MG63 (cell line): ENCODE measurements around the gene ANKRD13B. TPM values are rescaled to one million over a fixed set of nuclear protein-coding genes. Genes with fewer than 3 reads are reported as not detected.

Source experiments
- DNase-seq: peaks from one replicate; pipeline ENCODE4 v3.0.0-alpha.2; 2020
- H3K27me3 ChIP-seq: fragments of 250-450 bp; sonication (Bioruptor Pico); 2 replicates; pipeline ENCODE4 v1.5.1; 2020; ENCODE audit warnings: mild to moderate bottlenecking, moderate library complexity
- H3K36me3 ChIP-seq: fragments of 250-450 bp; sonication (Bioruptor Pico); 2 replicates; pipeline ENCODE4 v1.5.1; 2020; ENCODE audit warnings: mild to moderate bottlenecking, moderate library complexity
- H3K4me3 ChIP-seq: fragments of 250-450 bp; sonication (Bioruptor Pico); 2 replicates; pipeline ENCODE4 v1.5.1; 2020; ENCODE audit warnings: mild to moderate bottlenecking, moderate library complexity
- H3K9me3 ChIP-seq: fragments of 250-450 bp; sonication (Bioruptor Pico); 2 replicates; pipeline ENCODE4 v1.5.1; 2020; ENCODE audit warnings: mild to moderate bottlenecking, moderate library complexity
- total RNA-seq: library from RNA; depleted of rRNA; stranded (reverse); fragments of >200 nt; shearing (Covaris generic); gene quantifications from 2 replicates; pipeline ENCODE4 v1.2.3, GENCODE V29; 2014; ENCODE audit warnings: low replicate concordance

Gene ANKRD13B
- total RNA-seq, 1 experiment from 2014 or later: 12.1 TPM

- Histone ChIP-seq H3K36me3 (peaks cover 73% of the 10 kb centered on the region), H3K4me3 (no peak overlapping the region), H3K27me3 (no peaks in the 10 kb centered on the region), H3K9me3 (no peaks in the 10 kb centered on the region)
- no peak for DNase-seq
These were observed 16.5 kb upstream of the ANKRD13B start for GRCh38 chr17:29576214-29577000.

GRCh38 chr17:29577001-29577370, 15.9 kb upstream of the ANKRD13B start:
- peaks cover 79% of the 10 kb centered on the region for H3K36me3 ChIP-seq
- H3K27me3 ChIP-seq: no peaks in the 10 kb centered on the region
- H3K9me3 ChIP-seq: no peaks in the 10 kb centered on the region
- H3K4me3 ChIP-seq: no peak overlapping the region
- no peak for DNase-seq

GRCh38 chr17:29577385-29578211, 15.3 kb upstream of the ANKRD13B start:
- H3K4me3 ChIP-seq: no peak overlapping the region
- H3K9me3 ChIP-seq: no peaks in the 10 kb centered on the region
- peaks cover 84% of the 10 kb centered on the region for H3K36me3 ChIP-seq
- DNase-seq: peak; percentile 44
- H3K27me3 ChIP-seq: no peaks in the 10 kb centered on the region

- Histone ChIP-seq H3K9me3 (no peaks in the 10 kb centered on the region), H3K4me3 (no peak overlapping the region), H3K36me3 (peaks cover 84% of the 10 kb centered on the region), H3K27me3 (no peaks in the 10 kb centered on the region)
- no peak for DNase-seq
These were observed 14.1 kb upstream of the ANKRD13B start for GRCh38 chr17:29578626-29579485.

DNA sequence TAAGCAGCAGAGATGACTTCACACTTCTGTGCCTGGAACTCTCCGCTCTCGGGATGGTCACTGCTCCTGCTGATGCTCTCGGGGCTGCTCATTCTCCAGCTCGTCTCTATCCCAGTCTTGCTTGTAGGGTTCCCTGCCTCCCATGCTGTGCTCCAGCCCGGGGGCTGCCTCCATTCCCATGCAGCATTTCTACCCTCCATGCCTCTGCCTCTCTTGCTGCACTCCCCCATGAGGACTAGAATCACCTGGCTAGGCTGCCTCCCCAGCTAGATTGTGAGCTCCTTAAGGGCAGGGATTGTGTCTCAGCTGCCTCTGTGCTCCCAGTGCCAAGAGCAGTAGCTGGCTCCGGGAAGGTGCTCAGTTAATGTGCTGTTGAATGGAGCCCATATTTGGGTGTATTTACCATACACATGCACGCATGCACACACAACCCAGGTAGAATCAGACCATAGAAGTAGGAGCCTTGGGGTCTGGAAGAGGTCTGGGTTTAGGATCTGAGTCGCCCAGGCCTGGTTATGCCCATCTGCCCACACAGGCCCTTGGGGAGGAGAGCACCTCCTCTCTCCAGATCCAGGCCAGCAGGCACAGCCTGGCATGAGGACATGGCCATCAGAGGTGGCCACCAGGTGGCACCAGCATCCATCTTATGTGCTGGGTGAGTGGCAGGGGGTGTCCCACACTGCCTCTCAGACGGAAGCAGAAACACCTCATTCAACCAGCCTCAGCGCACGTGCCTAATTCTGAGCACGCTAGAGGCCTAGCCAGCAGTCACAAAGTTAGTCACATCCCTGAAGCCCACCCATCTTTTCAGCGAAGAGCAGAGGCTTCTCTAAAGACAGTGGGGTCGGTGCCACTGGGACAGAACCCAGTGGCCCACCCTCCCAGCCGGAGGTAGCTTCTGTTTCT, 12.8 kb upstream of the ANKRD13B start:
- peaks cover 79% of the 10 kb centered on the region for H3K36me3 ChIP-seq

GRCh38 chr17:29581583-29582253, 11.2 kb upstream of the ANKRD13B start:
- no peak for DNase-seq
- H3K36me3 ChIP-seq: peaks cover 68% of the 10 kb centered on the region
- no peaks in the 10 kb centered on the region for H3K27me3 ChIP-seq
- no peaks in the 10 kb centered on the region for H3K9me3 ChIP-seq
- H3K4me3 ChIP-seq: no peak overlapping the region

More for the DNA sequence above, 12.8 kb upstream of the ANKRD13B start:
- peak; percentile 77 for DNase-seq
- H3K27me3 ChIP-seq: no peaks in the 10 kb centered on the region
- H3K9me3 ChIP-seq: no peaks in the 10 kb centered on the region
- H3K4me3 ChIP-seq: no peak overlapping the region

DNA sequence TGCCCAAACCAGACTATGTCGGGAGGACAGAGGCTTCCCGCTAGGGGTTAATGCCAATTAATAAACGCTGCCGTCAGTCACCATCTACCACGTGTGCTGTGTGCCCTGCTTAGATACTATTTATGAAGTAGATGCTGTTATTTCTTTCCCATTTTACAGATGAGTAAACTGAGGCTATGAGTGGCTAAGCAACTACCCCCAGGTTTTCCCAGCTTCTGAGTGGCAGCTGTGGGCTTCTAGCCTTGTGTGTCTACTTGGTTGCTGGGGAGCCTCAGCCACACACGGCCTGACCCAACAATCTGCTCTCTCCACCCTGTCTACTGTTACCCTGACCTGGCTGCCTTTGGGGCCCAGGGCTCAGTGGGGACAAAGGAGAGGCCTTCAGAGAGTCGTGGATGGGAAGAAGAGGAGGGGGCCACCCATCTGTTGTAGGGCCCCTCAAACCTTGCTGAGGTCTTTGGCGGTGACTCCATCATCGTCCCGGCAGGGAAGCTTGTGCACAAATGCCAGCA, 10.6 kb upstream of the ANKRD13B start:
- Histone ChIP-seq H3K27me3 (no peaks in the 10 kb centered on the region), H3K36me3 (peaks cover 63% of the 10 kb centered on the region)
- DNase-seq: no peak

DNA sequence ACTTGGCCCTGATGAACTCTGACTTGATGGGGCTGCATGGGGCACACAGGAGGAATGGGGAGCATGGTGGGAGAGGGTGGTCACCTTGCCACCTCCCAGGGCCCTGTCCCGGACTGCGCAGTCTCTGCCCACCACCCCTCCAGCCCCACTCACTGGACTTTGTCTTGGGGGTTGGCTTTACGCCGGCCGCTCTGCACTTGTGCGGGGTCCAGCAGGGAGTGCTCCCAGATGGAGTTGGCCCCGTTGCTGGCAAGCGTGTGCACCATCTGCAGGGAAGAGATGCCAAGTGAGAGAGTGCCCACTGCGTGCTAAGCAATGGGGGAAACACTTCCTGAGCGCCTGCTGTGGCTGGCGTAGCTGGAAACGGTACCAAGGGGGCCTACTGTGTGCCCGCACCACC, 10.2 kb upstream of the ANKRD13B start:
- H3K27me3 ChIP-seq: no peaks in the 10 kb centered on the region
- DNase-seq: no peak
- H3K9me3 ChIP-seq: no peaks in the 10 kb centered on the region
- H3K4me3 ChIP-seq: no peak overlapping the region
- peaks cover 61% of the 10 kb centered on the region for H3K36me3 ChIP-seq

More for the DNA sequence above, 10.6 kb upstream of the ANKRD13B start:
- no peaks in the 10 kb centered on the region for H3K9me3 ChIP-seq
- no peak overlapping the region for H3K4me3 ChIP-seq

- H3K9me3 ChIP-seq: no peaks in the 10 kb centered on the region
- DNase-seq: no peak
These were observed 9.3 kb upstream of the ANKRD13B start for GRCh38 chr17:29583324-29584248.

GRCh38 chr17:29584452-29585079, 8.4 kb upstream of the ANKRD13B start:
- peaks cover 46% of the 10 kb centered on the region for H3K36me3 ChIP-seq
- no peaks in the 10 kb centered on the region for H3K9me3 ChIP-seq
- no peak for DNase-seq
- no peak overlapping the region for H3K4me3 ChIP-seq
- no peaks in the 10 kb centered on the region for H3K27me3 ChIP-seq

More at GRCh38 chr17:29583324-29584248, 9.3 kb upstream of the ANKRD13B start:
- Histone ChIP-seq H3K4me3 (no peak overlapping the region), H3K27me3 (no peaks in the 10 kb centered on the region), H3K36me3 (peaks cover 54% of the 10 kb centered on the region)

- no peak for DNase-seq
- Histone ChIP-seq H3K9me3 (no peaks in the 10 kb centered on the region), H3K27me3 (no peaks in the 10 kb centered on the region), H3K36me3 (peaks cover 39% of the 10 kb centered on the region), H3K4me3 (no peak overlapping the region)
These were observed 7.7 kb upstream of the ANKRD13B start for GRCh38 chr17:29585080-29585751.

GRCh38 chr17:29586676-29587469, 6.1 kb upstream of the ANKRD13B start:
- no peak for DNase-seq
- Histone ChIP-seq H3K27me3 (no peaks in the 10 kb centered on the region), H3K9me3 (no peaks in the 10 kb centered on the region), H3K36me3 (peaks cover 25% of the 10 kb centered on the region), H3K4me3 (no peak overlapping the region; the same call in 1 of the 2 replicates)

- Histone ChIP-seq H3K4me3 (peak overlapping the region; percentile 94), H3K27me3 (no peaks in the 10 kb centered on the region), H3K9me3 (no peaks in the 10 kb centered on the region), H3K36me3 (peaks cover 18% of the 10 kb centered on the region; the same call in 1 of the 2 replicates)
- no peak for DNase-seq
These were observed 5.3 kb upstream of the ANKRD13B start for GRCh38 chr17:29587591-29587990.
